HT1080 (cell line): Measurements from ENCODE around the gene IGF2BP2. TPM values are rescaled to one million over a fixed set of nuclear protein-coding genes. Genes with fewer than 3 reads are reported as not detected.
"Not testable (repeated sequence)": the region's sequence is repeated elsewhere in the genome, so short reads cannot be mapped to it uniquely, and the experiment has no call there.

Source experiments
- DNase-seq: peaks from one replicate; pipeline ENCODE4 v3.0.0-alpha.2; 2015; ENCODE audit warnings: low read depth
- total RNA-seq: library from RNA; depleted of rRNA; stranded (reverse); fragments of >200 nt; shearing (Covaris generic); gene quantifications from 2 replicates; pipeline ENCODE4 v1.2.3, GENCODE V29; 2014

Gene IGF2BP2
- total RNA-seq, 1 experiment from 2014 or later: 157 TPM

DNA sequence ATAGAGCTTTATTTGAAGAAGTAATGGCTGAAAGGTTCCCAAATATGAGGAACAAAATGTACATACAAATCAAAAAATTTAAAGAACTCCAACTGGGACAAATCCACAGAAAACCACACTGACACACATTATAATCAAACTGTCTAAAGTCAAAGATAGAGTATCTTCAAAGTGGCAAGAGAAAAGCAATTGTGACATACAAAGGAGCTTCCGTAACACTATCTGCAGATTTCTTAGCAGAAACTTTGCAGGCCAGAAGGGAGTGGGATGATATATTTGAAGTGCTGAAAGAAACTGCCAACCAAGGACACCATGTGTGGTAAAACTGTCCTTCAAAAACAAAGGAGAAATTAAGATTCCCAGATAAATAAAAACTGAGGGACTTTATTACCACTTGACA lies 146.8 kb downstream of the IGF2BP2 start:
- DNase-seq: no peak

DNA sequence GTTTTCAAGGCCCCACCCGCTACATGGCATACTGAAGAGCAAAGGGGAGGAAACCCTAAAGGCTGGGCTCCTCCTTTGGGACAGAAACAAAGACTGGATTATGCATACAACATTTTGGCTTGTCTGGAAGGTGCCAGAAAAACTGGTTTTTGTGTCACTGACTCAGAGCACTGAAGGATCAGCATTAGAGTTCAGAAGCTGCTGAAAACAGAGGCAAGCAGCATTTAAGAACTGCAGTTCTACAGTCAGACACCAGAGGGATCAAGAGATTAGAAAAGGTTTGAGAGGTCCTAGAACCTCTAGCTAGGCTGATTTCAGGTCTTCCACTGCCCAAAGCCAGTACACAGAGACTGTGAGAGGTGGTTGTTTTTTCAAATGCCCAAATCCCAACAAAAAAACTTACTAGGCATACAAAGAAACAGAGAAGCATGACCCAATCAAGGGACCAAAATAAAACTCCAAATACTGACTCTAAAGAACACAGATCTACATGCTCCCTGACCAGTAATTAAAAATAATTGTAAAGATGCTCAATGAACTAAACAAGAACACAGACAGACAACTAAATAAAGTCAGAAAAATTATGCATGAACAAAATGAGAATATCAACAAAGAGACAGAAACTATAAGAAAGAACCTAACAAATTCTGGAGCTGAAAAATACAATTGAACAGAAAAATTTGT lies 147.6 kb downstream of the IGF2BP2 start:
- DNase-seq: peak; percentile 88

DNA sequence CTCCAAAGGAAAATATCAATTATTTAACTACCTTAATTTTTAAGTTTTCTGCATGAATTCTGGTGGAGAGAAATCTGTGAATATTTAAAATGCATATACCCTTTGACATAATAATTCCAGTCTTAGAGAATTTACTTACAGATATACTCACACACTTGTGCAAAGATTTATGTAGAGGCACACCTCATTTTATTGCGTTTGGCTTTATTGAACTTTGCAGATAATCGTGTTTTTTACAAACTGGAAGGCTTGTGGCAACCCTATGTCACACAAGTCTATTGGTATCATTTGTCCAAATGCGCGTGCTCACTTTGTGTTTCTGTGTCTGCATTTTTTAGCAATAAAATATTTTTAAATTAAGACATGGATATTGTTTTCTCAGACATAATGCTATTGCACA lies 157.3 kb downstream of the IGF2BP2 start:
- no peak for DNase-seq

DNA sequence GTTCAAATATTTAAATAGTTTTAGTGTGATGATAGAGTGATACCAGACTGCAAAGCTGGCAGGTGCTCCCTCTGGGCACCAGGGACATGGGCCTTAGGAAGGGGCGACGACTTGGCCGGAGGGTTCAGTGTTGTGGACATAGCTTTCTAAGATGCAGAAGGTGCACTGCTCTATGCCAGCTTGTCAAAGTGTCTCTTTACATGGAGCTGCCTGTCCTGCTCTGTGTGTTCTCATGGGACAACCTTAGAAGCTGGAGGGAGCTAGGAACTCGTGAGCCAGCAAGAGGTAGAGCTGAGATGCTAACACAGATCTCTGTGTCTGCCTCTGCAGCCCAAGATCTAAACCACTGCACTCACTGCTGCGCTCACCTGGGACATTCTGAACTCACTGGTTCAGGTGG lies 160.9 kb downstream of the IGF2BP2 start:
- DNase-seq: no peak

DNA sequence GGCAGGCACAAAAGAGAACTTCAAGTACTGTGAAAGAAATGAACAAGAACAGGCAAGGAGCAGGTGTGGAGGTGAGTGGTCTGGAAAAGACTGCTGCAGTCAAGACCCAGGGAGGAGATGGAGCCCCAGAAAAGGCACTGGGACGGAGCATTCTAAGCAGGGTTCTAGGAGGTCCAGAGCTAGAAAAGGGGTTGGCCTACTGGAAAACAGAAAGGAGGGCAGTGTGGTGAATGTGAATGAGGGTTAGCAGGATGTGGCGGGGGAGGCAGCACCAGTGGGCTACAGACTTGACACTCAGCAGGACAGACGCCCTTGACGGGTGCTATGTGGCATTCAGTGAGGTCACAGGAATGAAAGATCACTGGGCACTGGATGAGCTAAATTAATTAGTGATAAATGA lies 163.1 kb downstream of the IGF2BP2 start:
- DNase-seq: peak; percentile 38

DNA sequence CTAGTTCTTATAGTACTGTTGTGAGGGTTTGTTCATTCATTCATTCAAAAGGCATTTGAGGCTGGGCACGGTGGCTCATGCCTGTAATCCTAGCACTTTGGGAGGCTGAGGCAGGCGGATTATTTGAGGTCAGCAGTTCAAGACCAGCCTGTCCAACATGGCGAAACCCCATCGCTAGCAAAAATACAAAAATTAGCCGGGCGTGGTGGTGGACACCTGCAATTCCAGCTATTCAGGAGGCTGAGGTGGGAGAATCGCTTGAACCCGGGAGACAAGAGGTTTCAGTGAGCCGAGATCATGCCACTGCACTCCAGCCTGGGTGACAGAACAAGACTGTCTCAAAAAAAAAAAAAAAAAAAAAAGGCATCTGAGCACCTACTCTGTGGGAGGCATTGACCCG lies 163.5 kb downstream of the IGF2BP2 start:
- not testable (repeated sequence) for DNase-seq

DNA sequence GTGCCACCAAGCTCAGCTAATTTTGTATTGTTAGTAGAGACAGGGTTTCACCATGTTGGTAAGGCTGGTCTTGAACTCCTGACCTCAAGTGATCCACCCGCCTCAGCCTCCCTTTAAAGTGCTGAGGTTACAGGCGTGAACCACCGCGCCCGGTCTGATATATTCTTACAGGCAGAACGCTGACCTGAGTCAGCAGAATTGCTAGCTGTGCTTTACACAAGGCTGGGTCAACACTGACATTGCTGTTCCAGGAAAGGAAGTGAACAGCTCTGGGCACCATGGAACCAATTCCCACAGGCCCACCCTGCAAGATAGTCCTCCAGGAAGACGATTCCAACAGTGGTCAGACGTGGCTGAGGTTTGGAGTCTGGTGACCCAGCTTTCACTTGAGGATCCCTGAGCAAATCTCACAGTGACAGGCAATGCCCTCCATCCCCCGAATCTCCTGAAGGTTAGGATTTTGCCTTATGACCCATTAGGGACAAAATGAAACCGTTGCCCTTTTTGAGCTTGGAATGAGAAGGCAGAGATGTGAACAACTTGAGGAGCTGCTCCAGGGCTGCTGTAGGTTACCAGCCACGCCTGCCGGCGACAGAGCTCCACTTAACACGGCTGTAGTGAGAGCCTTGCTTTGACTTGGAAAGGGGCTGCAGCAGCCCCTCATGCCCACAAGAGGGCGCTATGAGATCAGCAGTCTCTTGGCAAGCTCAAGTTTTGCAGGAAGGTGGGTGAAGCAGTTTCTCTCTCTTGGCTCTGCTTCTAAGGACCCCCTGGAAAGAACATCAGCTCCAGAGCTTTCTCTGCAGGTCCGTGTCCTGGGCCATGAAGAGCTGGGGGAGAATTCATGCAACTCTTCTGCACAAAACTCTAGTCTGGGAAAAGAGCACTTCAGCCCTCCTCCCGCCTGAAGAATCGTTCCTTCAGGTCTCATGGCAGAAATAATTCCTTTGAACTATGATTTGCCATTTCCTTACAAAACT lies 164.6 kb downstream of the IGF2BP2 start:
- DNase-seq: peak; percentile 88

DNA sequence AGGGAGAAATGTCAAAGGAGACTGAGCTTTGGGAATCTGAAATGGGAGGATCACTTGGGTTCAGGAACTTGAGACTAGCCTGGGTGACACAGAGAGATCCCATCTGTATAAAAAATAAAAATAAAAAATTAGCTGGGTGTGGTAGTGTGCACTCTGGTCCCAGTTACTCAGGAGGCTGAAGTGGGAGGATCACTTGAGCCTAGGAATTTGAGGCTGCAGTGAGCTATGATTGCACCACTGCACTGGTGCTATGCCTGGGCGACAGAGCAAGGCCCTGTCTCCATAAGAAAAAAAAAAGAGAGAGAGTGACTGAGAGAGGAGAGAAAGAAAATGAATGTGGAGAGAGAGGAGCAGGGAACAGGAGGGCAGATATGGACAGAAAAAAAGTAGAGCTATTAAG lies 165.9 kb downstream of the IGF2BP2 start:
- no peak for DNase-seq

DNA sequence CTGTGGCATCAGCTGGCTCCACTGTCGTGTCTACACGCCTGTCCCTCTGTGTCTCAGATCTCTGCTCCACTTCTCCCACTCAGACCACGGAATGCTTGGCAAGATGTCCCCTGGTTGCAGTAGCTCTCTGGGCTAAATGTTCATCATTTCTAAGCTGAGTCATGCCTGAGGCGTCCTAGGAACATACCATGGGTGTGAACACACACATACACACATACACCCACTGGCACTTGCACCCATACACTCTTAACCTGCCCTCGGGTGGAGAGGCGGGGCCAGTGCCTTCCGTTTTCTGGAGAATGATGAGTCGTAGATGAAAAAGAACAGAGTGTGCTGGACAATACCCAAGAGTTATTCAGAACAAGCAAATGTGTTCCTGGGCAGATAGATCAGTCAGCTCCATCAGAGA lies 166.3 kb downstream of the IGF2BP2 start:
- DNase-seq: peak; percentile 98

DNA sequence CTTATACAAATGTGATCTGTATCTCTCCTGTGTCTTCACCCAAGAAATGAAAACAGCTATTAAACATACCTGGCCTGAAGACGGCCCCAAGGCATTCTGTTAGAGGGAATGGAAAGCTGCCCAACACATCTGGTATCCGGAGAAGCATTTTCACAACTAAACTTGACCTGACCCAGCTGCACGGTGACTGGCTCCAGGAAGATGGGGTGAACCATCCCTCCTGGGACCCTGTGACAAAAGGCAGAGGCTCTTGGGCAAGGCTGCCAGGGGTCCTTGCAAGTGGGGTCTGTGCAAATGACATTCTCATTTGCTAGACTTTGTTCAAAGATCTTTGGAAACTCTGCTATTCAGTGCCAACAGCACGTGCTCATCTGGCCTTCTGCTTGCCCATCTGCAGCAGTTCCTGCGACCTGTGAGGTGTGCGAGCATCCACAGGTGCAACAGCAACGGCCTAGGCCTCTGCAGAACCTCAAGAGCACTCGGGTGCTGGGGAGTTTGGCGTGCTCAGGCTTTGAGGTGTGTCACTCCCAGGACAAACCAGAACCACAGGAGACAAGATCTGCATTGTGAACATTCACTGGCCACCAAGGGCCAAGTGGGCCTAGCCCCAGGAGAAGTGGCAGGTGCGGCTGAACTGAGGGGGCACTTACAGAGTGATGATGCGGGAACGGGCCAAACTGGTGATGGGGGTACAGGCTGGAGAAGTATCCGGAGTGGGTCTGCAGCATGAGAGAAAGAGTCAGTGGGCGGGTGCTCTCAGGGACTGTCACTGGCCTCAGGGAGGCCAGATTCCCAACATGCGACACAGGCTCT lies 166.9 kb downstream of the IGF2BP2 start:
- DNase-seq: no peak

DNA sequence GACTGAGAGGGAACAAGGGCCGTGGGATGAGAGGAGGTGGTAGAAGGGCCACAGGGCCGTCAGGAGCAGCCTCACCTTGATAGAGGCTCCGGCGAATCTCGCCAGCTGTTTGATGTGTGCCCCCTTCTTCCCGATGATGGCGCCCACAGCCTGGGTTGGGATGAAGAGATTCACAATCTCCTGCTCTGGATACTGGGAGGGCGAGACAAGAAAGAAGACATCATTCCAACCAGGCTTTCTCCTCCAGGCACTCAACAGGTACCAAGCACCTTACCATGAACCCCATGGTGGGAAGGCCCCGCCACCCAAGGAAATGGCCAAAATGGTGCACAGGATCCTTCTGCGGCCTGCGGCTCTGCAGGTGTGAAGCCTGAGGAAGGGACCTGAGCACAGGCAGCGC lies 167.6 kb downstream of the IGF2BP2 start:
- no peak for DNase-seq

DNA sequence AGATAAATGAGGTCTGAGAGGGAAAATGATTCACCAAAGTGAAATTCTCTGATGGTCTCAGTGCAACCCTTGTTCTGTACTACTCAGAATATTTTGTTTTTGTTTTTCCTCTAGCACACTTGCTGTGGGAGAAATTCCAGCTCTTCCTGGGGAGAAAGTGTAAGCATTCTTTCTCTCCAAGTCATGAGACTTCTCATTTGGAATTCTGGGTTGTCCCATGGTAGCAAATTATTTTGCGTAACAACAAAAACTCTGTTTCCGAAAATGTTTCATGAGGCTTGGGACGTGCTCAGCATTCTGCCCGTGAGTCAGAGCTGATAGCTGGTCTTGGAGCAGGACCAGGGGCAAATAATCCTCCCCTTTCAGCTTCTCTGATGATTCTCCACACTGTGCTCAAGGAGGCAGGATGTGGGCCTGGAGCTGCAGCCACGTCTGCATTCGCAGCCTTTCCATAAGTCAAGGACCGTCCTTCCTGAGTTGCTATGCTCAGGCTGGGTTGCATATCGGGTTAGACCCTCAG lies 168.5 kb downstream of the IGF2BP2 start:
- peak; percentile 100 for DNase-seq

DNA sequence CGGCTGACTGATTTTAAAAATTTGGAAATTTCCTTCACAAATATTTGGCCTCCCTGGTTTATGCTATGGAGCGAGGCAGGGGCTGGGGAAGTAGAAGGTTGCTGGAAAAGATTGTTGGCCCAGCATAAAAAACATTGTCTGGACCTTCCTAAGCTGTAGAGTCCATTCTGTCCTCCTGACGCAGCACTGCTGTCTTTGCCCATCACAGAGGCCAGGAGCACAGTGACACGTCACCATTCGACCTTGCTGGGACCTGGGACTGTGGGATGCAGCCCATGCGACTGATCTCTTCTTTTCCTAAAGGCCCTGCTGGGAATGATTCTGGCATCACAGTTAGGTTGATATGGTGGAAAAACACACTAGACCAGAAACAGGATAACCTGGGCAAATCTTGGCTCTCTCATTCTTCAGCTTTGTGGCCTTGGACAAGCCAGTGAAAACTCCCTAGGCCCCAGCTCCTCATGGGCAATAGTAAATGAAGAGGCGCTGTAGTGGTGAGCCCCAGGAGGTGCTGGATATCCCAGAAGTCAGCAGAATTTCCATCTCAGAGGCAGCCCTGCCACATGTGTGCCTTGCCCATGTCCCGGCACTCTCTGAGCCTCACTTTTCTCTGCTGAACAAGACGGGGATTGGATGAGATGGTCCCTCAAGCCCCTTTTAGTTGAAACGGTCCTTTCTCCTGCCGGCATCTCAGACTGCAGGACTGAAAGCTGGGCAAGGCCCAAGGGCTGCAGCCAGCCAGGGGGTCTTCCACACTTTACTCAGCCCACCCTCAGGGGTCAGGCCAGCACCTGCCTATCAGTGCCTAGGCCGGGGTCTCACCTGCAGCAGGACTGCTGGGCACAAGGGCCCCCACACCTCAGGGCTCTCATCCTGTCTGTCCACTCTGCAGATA lies 169.2 kb downstream of the IGF2BP2 start:
- no peak for DNase-seq

DNA sequence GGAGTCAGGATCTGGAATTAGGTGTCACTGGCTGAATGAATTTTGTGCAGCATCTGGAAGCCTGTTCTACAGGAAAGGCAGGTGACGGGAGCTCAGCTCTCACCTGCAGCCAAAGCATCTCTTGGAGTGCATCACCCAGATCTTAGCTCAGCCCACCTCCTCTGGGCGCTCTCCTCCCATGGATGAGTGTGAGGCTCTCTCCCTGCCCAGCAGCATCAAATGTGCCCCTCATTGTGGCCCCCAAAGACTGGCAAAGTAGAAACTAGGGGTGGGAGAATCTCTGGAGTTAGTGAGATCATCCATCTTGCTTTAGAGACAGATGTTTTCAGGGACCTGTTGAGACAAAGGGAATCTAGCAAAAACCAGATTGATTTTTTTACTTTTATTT lies 170.1 kb downstream of the IGF2BP2 start:
- DNase-seq: no peak

DNA sequence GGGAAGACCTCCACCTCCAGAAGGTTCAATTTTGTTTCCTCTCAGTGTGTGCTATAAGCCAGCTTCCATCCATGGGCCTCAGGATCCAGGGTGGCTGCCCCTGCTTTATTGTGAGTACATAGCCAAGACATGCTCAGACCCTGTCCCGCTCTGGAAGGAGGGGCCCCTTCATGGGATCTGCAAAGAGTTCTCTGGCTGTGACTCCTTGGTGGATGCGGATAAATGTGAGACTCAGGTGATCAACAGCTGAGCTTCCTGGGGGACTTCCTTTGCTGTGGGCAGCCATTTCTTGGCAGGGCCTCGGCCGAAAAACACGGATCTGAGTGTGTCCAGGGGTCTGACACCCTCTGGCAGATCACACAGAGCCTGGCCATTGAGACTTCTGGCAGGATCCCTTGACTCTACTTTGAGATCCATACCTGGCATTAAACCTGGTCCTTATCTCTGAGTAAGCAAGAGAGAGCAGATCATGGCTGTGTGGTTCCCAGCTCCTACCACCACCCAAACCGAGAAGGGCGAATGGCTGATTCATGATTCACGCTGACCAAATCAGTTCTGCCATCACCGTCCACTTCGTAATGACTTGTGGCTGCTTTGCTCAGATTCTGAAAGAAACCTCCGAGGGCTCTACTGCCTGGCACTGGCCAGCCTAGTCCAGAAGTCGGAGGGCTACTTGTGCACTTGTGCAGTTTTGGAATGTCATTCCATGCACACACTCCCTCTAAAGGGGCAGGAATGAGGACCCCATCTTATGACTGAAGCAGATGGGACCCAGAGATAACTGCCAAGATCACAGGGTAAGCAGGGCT lies 170.7 kb downstream of the IGF2BP2 start:
- DNase-seq: no peak

DNA sequence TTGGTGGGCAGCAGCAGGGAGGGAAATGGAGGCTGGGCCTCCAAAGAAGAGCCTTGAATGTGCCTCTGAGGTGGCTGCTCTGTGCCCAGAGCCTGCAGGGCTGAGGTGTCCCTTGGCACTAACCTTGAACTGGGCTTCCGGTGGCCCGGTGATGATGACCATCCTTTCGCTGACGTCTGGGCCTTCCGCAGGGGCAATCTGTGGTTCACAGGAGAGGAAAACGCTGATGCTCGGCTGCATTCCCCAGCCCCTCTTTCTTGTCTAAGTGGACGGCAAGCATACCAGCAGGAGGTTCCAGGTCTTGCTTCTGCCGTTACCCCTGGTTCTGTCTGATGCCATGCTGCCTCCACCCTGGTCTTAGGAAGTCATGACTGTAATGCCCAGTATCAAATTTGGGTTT lies 172.9 kb downstream of the IGF2BP2 start:
- no peak for DNase-seq

DNA sequence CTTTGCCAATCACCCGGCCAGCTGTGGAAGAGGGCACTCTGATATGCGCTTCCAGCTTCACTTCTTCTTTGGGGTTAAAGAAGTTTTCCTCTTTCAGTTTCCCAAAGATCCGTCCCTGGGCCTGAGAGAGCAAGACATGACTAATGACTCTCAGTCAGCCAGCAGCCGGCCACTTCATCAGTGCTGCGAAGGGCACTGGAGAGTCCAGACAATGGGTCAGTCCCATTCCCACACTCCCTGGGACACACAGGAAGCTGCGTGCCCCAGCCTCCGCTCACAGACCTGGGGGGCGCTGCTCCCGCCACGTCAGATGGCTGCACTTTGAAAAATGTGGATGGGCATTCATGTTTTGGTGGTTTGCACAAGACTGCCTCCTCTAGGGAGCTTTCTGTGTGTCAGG lies 175.4 kb downstream of the IGF2BP2 start:
- no peak for DNase-seq

DNA sequence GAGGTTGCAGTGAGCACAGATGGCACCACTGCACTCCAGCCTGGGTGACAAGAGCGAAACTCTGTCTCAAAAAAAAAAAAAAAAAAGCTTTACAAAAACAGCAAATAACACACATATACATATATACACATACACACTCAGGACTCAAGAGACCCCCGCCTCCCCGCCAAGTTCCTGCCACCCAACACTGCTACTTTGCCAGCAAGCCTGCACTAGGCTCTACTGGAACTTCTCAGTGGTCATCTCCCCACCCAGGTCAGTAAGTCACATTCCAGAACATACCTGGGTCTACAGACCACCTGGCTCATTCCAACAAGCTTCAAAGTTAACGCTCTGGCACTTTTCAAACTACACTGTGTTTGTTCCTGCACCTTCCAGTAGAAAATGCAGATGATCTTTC lies 176.4 kb downstream of the IGF2BP2 start:
- DNase-seq: no peak

DNA sequence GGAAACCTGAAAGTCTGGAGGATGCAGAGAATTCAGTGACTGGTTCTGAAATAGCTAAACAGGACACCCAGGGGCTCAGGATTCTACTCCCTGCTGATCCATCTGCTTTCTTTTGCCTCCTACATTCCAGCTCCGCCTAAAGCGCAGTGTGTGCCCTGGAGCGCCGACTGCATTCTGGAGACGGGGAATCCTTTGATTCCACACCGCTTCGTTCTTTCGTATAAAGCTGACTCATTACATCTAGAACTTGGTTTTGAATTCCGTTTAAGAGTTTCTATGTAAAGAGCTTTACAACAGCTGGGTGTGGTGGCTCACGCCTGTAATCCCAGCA lies 177.0 kb downstream of the IGF2BP2 start:
- no peak for DNase-seq
